ENCODE measurements around the gene LOXL1.
"Not testable (repeated sequence)": the region's sequence is repeated elsewhere in the genome, so short reads cannot be mapped to it uniquely, and the experiment has no call there.

Gene LOXL1

DNA sequence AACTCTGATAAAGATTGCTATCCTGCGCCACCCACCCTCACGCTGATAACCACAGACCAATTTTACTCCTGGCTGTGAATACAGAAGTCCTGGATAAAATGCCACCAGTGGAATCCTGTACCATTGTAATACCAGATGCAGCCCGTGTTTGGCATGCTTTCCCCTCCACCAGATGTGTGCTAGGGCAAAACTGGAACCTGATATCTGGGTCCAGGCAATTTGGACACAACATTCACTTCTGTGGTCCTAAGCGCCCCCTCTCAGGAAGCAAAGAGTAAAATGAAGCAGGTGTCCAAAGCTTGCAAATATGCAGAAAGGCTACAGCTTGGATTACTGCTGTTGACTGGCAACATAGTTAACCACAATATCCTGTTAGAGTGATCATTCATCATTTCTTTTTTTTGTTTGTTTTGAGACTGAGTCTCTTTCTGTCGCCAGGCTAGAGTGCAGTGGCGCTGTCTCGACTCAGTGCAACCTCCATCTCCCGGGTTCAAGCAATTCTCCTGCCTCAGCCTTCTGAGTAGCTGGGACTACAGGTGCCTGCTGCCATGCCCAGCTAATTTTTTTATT is 32.8 kb downstream of the LOXL1 start:
- H4K20me1 ChIP-seq (ENCODE audit: insufficient read depth, low read length): no peaks in the 10 kb centered on the region
- no peak overlapping the region for H3K4me3 ChIP-seq (ENCODE audit: low read depth, low read length, poor library complexity, severe bottlenecking)
- no peak overlapping the region for H3K9ac ChIP-seq (ENCODE audit: low read length)
- TF ChIP-seq EZH2 (IDR thresholded peaks at IDR 0.05; ENCODE audit: borderline replicate concordance, low read length) (no peak), CTCF (IDR thresholded peaks at IDR 0.05; ENCODE audit: low read length) (no peak)
- no peaks in the 10 kb centered on the region for H3K27me3 ChIP-seq (ENCODE audit: insufficient read depth, low read length)
- no peaks in the 10 kb centered on the region for H3K9me2 ChIP-seq (ENCODE audit: low read depth, low read length)
- no peaks in the 10 kb centered on the region for H3F3A ChIP-seq (ENCODE audit: insufficient read depth, low read length)
- H3K9me3 ChIP-seq (ENCODE audit: low read length): no peaks in the 10 kb centered on the region
- no peaks in the 10 kb centered on the region for H3K36me3 ChIP-seq (ENCODE audit: insufficient read depth, low read length)
- no peaks in the 10 kb centered on the region for H3K4me1 ChIP-seq (ENCODE audit: insufficient read depth, low read length, severe bottlenecking)
- no peak overlapping the region for H3K27ac ChIP-seq (ENCODE audit: low read depth, low read length, poor library complexity, severe bottlenecking)
- no peak overlapping the region for H2AFZ ChIP-seq (ENCODE audit: low read length)
- no peaks in the 10 kb centered on the region for H3K79me2 ChIP-seq (ENCODE audit: insufficient read depth, low read length)
- H3K4me2 ChIP-seq (ENCODE audit: low read length): no peak overlapping the region

- Histone ChIP-seq H3K4me3 (ENCODE audit: low read depth, low read length, poor library complexity, severe bottlenecking) (no peak overlapping the region), H4K20me1 (ENCODE audit: insufficient read depth, low read length) (no peaks in the 10 kb centered on the region), H3K27me3 (ENCODE audit: insufficient read depth, low read length) (no peaks in the 10 kb centered on the region), H2AFZ (ENCODE audit: low read length) (no peak overlapping the region), H3K9me2 (ENCODE audit: low read depth, low read length) (no peaks in the 10 kb centered on the region), H3K36me3 (ENCODE audit: insufficient read depth, low read length) (no peaks in the 10 kb centered on the region), H3K27ac (ENCODE audit: low read depth, low read length, poor library complexity, severe bottlenecking) (no peak overlapping the region), H3K9ac (ENCODE audit: low read length) (no peak overlapping the region), H3K9me3 (ENCODE audit: low read length) (no peaks in the 10 kb centered on the region), H3F3A (ENCODE audit: insufficient read depth, low read length) (no peaks in the 10 kb centered on the region), H3K4me1 (ENCODE audit: insufficient read depth, low read length, severe bottlenecking) (peaks cover under 1% of the 10 kb centered on the region), H3K79me2 (ENCODE audit: insufficient read depth, low read length) (no peaks in the 10 kb centered on the region), H3K4me2 (ENCODE audit: low read length) (no peak overlapping the region)
- no peak for TF ChIP-seq CTCF (IDR thresholded peaks at IDR 0.05; ENCODE audit: low read length)
These were observed 33.5 kb downstream of the LOXL1 start for GRCh38 chr15:73959801-73960200.

GRCh38 chr15:73960472-73961070 is 34.3 kb downstream of the LOXL1 start:
- H3F3A ChIP-seq (ENCODE audit: insufficient read depth, low read length); H3K27me3 ChIP-seq (ENCODE audit: insufficient read depth, low read length); H3K4me1 ChIP-seq (ENCODE audit: insufficient read depth, low read length, severe bottlenecking); H3K4me2 ChIP-seq (ENCODE audit: low read length); H3K9me3 ChIP-seq (ENCODE audit: low read length); H3K79me2 ChIP-seq (ENCODE audit: insufficient read depth, low read length); H3K9me2 ChIP-seq (ENCODE audit: low read depth, low read length); H2AFZ ChIP-seq (ENCODE audit: low read length); H3K27ac ChIP-seq (ENCODE audit: low read depth, low read length, poor library complexity, severe bottlenecking); H3K9ac ChIP-seq (ENCODE audit: low read length); H3K36me3 ChIP-seq (ENCODE audit: insufficient read depth, low read length); H3K4me3 ChIP-seq (ENCODE audit: low read depth, low read length, poor library complexity, severe bottlenecking); H4K20me1 ChIP-seq (ENCODE audit: insufficient read depth, low read length): not testable (repeated sequence)

DNA sequence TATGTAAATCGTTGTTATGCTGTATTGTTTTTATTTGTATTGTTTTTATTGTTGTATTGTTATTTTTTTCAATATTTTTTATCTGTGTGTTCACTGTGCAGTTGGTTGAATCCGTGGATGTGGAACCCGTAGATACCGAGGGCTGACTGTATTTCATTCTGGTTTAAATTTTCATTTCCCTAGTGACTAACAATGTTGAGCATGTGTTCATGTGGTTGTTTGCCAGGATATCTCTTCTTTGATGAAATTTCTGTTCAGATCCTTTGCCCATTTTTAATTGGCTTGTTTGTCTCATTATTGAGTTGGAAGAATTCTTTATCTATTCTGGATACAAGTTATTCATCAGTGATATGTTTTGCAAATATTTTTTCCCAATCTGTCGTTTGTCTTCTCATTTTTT is 36.2 kb downstream of the LOXL1 start:
- Histone ChIP-seq H3K9ac (ENCODE audit: low read length) (no peak overlapping the region), H3K27me3 (ENCODE audit: insufficient read depth, low read length) (no peaks in the 10 kb centered on the region), H3K4me3 (ENCODE audit: low read depth, low read length, poor library complexity, severe bottlenecking) (no peak overlapping the region)

More for the DNA sequence above, 36.2 kb downstream of the LOXL1 start:
- no peaks in the 10 kb centered on the region for H3K79me2 ChIP-seq (ENCODE audit: insufficient read depth, low read length)
- no peaks in the 10 kb centered on the region for H3F3A ChIP-seq (ENCODE audit: insufficient read depth, low read length)
- no peak overlapping the region for H2AFZ ChIP-seq (ENCODE audit: low read length)
- no peak overlapping the region for H3K27ac ChIP-seq (ENCODE audit: low read depth, low read length, poor library complexity, severe bottlenecking)
- H4K20me1 ChIP-seq (ENCODE audit: insufficient read depth, low read length): no peaks in the 10 kb centered on the region
- no peaks in the 10 kb centered on the region for H3K9me3 ChIP-seq (ENCODE audit: low read length)
- H3K4me2 ChIP-seq (ENCODE audit: low read length): no peak overlapping the region
- TF ChIP-seq EZH2 (IDR thresholded peaks at IDR 0.05; ENCODE audit: borderline replicate concordance, low read length): no peak
- TF ChIP-seq CTCF (IDR thresholded peaks at IDR 0.05; ENCODE audit: low read length): no peak
- H3K9me2 ChIP-seq (ENCODE audit: low read depth, low read length): no peaks in the 10 kb centered on the region
- H3K36me3 ChIP-seq (ENCODE audit: insufficient read depth, low read length): no peaks in the 10 kb centered on the region
- peaks cover 16% of the 10 kb centered on the region for H3K4me1 ChIP-seq (ENCODE audit: insufficient read depth, low read length, severe bottlenecking)
